Measurements from ENCODE around the gene TMEM225B.
"Not testable (repeated sequence)": the region's sequence is repeated elsewhere in the genome, so short reads cannot be mapped to it uniquely, and the experiment has no call there.

The TMEM225B gene

DNA sequence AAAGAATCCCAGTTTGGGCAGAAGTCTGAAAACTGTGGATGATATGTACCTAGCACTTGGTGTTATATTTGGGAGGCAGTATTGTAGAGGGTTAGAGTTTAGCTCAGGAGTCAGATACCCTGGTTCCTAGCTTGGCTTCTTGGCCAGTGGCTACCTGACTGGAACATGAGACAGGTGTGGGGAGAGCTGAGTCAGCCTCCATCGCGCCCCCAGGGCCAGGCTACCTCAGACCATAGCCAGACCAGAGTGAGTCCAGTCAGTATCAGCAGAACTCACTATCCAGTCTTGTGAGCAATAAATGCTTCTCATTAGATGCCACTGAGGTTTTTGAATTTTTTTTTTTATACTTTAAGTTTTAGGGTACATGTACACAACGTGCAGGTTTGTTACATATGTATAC, 55.7 kb downstream of the TMEM225B start:
- Histone ChIP-seq H3K4me3 (ENCODE audit: low read depth in 1 of 2, low read length in 2 of 2) (no peak overlapping the region), H3K36me3 (ENCODE audit: insufficient read depth, low read length) (no peaks in the 10 kb centered on the region), H4K20me1 (ENCODE audit: insufficient read depth, low read length) (no peaks in the 10 kb centered on the region), H3K4me2 (ENCODE audit: insufficient read depth, low read length) (no peak overlapping the region), H3K9me3 (ENCODE audit: insufficient read depth, low read length, severe bottlenecking) (peaks cover 3% of the 10 kb centered on the region), H3K79me2 (ENCODE audit: insufficient read depth, low read length) (no peaks in the 10 kb centered on the region), H3K4me1 (ENCODE audit: insufficient read depth, low read length) (no peaks in the 10 kb centered on the region), H2AFZ (ENCODE audit: low read depth, low read length) (no peak overlapping the region), H3K27ac (ENCODE audit: low read length) (no peak overlapping the region), H3K9ac (ENCODE audit: low read depth, low read length) (no peak overlapping the region), H3K27me3 (ENCODE audit: insufficient read depth, low read length, poor library complexity) (no peaks in the 10 kb centered on the region)
- DNase-seq (no peak), ATAC-seq (ENCODE audit: insufficient read depth, low read depth) (no peak)
- TF ChIP-seq, protein P1, sequence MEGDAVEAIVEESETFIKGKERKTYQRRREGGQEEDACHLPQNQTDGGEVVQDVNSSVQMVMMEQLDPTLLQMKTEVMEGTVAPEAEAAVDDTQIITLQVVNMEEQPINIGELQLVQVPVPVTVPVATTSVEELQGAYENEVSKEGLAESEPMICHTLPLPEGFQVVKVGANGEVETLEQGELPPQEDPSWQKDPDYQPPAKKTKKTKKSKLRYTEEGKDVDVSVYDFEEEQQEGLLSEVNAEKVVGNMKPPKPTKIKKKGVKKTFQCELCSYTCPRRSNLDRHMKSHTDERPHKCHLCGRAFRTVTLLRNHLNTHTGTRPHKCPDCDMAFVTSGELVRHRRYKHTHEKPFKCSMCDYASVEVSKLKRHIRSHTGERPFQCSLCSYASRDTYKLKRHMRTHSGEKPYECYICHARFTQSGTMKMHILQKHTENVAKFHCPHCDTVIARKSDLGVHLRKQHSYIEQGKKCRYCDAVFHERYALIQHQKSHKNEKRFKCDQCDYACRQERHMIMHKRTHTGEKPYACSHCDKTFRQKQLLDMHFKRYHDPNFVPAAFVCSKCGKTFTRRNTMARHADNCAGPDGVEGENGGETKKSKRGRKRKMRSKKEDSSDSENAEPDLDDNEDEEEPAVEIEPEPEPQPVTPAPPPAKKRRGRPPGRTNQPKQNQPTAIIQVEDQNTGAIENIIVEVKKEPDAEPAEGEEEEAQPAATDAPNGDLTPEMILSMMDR (IDR thresholded peaks at IDR 0.05; ENCODE audit: borderline replicate concordance, extremely low read depth, low read length, poor library complexity, severe bottlenecking), result no peak
- no peak for TF ChIP-seq EZH2 (IDR thresholded peaks at IDR 0.05; ENCODE audit: borderline replicate concordance, low read depth, low read length, severe bottlenecking)

DNA sequence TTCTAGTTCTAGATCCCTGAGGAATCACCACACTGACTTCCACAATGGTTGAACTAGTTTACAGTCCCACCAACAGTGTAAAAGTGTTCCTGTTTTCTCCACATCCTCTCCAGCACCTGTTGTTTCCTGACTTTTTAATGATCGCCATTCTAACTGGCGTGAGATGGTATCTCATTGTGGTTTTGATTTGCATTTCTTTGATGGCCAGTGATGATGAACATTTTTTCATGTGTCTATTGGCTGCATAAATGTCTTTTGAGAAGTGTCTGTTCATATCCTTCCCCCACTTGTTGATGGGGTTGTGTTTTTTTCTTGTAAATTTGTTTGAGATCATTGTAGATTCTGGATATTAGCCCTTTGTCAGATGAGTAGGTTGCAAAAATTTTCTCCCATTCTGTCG, 56.6 kb downstream of the TMEM225B start:
- H4K20me1 ChIP-seq (ENCODE audit: insufficient read depth, low read length); DNase-seq; H2AFZ ChIP-seq (ENCODE audit: low read depth, low read length); H3K36me3 ChIP-seq (ENCODE audit: insufficient read depth, low read length); H3K4me1 ChIP-seq (ENCODE audit: insufficient read depth, low read length); H3K4me2 ChIP-seq (ENCODE audit: insufficient read depth, low read length); H3K27ac ChIP-seq (ENCODE audit: low read length); H3K27me3 ChIP-seq (ENCODE audit: insufficient read depth, low read length, poor library complexity); H3K79me2 ChIP-seq (ENCODE audit: insufficient read depth, low read length); H3K9ac ChIP-seq (ENCODE audit: low read depth, low read length); H3K9me3 ChIP-seq (ENCODE audit: insufficient read depth, low read length, severe bottlenecking); ATAC-seq (ENCODE audit: insufficient read depth, low read depth); H3K4me3 ChIP-seq (ENCODE audit: low read depth in 1 of 2, low read length in 2 of 2): not testable (repeated sequence)

DNA sequence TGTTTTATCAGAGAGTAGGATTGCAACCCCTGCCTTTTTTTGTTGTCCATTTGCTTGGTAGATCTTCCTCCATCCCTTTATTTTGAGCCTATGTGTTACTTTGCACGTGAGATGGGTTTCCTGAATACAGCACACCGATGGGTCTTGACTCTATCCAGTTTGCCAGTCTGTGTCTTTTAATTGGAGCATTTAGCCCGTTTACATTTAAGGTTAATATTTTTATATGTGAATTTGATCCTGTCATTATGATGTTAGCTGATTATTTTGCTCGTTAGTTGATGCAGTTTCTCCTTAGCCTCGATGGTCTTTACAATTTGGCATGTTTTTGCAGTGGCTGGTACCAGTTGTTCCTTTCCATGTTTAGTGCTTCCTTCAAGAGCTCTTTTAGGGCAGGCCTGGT, 59.8 kb downstream of the TMEM225B start:
- not testable (repeated sequence) for H3K79me2 ChIP-seq (ENCODE audit: insufficient read depth, low read length); H3K4me1 ChIP-seq (ENCODE audit: insufficient read depth, low read length); H3K27ac ChIP-seq (ENCODE audit: low read length); H2AFZ ChIP-seq (ENCODE audit: low read depth, low read length); H3K9me3 ChIP-seq (ENCODE audit: insufficient read depth, low read length, severe bottlenecking); H3K27me3 ChIP-seq (ENCODE audit: insufficient read depth, low read length, poor library complexity); H3K36me3 ChIP-seq (ENCODE audit: insufficient read depth, low read length); DNase-seq; H3K4me3 ChIP-seq (ENCODE audit: low read depth in 1 of 2, low read length in 2 of 2); ATAC-seq (ENCODE audit: insufficient read depth, low read depth); H4K20me1 ChIP-seq (ENCODE audit: insufficient read depth, low read length); H3K4me2 ChIP-seq (ENCODE audit: insufficient read depth, low read length); H3K9ac ChIP-seq (ENCODE audit: low read depth, low read length)

Measured in DND-41 (cell line).